ENCODE measurements around the gene AKAP6.
"Not testable (repeated sequence)": the region's sequence is repeated elsewhere in the genome, so short reads cannot be mapped to it uniquely, and the experiment has no call there.

AKAP6 gene

DNA sequence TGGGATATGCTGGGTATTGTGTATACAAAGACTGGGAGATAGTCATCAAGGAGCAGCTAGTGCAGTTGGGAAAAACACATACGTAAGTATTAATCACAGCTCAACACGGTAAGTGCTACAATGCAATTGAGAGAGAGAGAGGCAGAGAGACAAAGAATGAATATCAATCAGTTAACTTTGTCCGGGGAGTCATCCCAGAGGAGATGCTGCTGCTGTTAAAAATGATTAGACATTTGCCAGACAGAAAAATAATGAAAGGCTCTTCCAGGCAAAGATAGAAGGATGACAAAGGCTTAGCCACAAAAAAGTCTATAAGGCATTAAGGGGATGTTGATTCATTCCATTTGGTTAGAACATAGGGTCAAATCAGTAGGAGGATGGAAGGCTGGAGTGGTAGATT, 45.1 kb downstream of the AKAP6 start:
- no peak for DNase-seq

GRCh38 chr14:32375663-32376062, 46.6 kb downstream of the AKAP6 start:
- DNase-seq = no peak

DNA sequence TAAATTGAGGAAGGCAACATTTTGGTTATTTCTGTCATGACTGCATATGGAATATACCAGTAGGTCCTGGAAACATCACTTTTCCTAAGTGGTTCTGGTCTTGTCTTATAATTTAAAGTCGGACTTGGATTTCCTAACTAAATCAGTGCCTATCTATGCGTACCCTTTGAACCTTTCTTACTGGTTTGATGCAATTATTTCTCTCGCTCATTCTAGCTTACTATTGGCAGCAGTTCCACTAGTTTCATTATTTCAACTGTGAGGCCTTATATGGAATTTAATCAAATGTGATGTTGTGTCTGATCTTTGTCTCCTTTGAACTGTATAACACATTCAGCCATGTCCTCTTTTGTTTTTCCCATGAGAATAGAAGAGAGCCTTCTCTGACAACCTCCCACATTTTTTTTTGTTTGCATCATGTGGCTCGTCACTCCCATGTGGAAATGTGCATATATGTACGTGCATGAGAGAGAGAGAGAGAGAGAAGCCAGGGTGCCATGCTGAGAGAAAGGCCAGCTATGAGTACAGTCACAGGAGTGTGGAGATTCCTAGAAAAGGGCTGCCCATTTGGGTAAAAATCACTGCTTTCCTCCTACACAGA, 48.0 kb downstream of the AKAP6 start:
- no peak for DNase-seq

- no peak for DNase-seq
Measured at GRCh38 chr14:32378284-32378683, 49.2 kb downstream of the AKAP6 start.

- no peak for DNase-seq
Measured at GRCh38 chr14:32379447-32379846, 50.3 kb downstream of the AKAP6 start.

DNA sequence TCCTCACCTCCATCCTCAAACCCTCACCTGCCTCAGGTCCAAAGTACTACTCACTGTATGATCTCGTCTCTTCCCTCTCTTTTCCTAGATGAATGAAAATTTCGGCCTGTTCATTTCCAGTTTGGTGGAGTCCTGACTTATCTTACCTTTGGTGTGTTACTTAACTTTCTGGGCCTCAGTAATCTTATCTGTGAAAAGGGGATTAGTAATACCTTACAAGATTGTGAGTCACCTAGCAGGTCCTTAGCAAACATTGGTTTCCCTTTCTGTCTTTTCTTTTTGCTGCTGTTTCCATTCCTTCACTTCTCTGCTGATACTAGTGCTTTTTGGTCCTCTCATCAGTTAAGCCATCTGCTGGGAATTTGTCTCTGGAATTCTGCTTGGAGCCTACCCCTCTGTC, 52.8 kb downstream of the AKAP6 start:
- no peak for DNase-seq

- DNase-seq = no peak
Measured at GRCh38 chr14:32382704-32383103, 53.6 kb downstream of the AKAP6 start.

DNA sequence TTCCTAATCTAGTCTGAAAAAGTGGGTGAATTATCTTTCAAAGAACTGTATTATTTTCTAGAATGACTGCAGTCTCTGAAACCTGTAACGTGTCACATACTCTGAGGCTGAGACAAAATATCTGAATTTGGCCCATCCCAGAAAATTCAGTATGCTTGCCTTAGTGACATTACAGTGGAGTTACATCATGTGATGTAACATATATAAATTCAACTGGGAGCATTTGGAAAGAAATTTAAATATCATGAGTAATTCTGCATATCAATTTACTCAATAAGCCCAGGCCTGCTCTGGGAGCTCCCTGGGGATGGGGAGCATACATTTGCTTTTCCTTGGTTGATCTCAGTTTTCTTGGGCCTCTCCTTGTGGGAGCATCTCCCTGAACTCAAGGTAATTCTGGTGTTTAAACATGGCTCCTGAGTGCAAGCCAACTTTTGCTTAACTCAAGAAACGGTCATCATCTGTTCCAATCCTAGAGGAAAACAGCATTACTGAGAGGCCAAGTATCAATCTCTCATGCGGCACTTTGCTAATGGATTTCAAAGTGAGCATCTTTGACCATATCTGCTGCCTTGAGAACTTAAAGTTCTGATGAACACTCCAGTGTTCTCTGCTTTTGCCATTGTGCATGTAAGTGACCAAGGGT, 54.4 kb downstream of the AKAP6 start:
- no peak for DNase-seq

GRCh38 chr14:32384464-32384863, 55.4 kb downstream of the AKAP6 start:
- no peak for DNase-seq

- DNase-seq = not testable (repeated sequence)
Measured at GRCh38 chr14:32387295-32387694, 58.2 kb downstream of the AKAP6 start.

GRCh38 chr14:32393119-32393518, 64.0 kb downstream of the AKAP6 start:
- DNase-seq = no peak

- no peak for DNase-seq
Measured at GRCh38 chr14:32394038-32394437, 64.9 kb downstream of the AKAP6 start.

- DNase-seq = no peak
Measured at GRCh38 chr14:32396885-32397284, 67.8 kb downstream of the AKAP6 start.

DNA sequence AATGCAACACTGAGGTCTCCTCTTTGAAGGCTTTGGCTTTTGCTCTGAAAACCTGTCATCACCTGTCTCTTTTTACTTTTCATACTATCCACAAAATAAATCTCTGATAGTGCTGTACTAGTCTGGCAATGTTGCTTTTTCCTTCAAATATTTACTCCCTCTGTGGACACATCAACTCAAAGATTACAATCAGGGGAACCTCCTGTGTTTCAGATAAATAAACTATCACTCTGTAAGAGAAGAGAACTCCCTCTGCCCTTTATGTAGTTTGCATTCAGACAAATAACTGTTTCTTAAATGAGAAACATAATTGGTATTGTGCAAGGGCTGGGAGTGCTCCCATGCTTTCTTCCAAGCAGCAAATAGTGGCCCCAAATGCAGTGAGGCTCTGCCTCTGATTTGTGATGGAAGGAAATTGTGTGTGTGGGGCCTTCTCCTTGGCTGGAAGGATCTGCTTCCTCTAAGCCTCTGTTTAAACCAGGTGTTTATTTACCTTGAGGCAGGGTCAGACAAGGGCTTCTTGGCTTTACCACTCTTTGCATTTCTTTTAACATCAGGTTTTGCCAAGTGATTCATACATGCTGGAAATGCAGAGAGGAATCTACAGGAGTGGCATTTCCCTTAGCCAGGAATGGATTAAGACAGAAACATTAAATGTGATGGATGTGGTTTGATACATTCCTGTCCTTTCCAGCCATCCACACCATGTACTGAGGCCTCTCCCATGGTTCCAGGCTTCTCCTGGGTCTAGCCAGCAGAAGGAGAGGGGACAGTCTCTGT, 69.0 kb downstream of the AKAP6 start:
- DNase-seq = no peak

- no peak for DNase-seq
Measured at GRCh38 chr14:32399920-32400319, 70.8 kb downstream of the AKAP6 start.

GRCh38 chr14:32400480-32400879, 71.4 kb downstream of the AKAP6 start:
- DNase-seq = no peak

DNA sequence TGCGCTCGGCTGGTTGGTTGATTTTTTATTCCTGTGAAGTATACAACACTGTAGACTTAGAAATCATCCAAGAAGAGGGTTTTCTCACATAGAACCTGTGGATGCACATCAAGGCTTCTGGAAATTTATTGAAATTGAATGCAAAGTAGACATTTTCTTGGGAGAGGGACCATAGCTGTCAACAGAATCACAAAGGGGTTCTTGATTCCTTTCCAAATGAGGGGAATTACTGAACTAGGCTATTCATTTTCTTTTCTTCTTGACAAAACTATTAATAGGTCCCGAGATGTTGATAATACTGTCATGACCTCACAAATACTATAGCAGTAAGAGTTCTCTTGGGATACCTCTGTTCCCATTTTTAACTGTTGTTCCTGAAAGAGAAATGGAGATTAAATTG, 73.9 kb downstream of the AKAP6 start:
- no peak for DNase-seq

GRCh38 chr14:32403688-32404087, 74.6 kb downstream of the AKAP6 start:
- no peak for DNase-seq

DNA sequence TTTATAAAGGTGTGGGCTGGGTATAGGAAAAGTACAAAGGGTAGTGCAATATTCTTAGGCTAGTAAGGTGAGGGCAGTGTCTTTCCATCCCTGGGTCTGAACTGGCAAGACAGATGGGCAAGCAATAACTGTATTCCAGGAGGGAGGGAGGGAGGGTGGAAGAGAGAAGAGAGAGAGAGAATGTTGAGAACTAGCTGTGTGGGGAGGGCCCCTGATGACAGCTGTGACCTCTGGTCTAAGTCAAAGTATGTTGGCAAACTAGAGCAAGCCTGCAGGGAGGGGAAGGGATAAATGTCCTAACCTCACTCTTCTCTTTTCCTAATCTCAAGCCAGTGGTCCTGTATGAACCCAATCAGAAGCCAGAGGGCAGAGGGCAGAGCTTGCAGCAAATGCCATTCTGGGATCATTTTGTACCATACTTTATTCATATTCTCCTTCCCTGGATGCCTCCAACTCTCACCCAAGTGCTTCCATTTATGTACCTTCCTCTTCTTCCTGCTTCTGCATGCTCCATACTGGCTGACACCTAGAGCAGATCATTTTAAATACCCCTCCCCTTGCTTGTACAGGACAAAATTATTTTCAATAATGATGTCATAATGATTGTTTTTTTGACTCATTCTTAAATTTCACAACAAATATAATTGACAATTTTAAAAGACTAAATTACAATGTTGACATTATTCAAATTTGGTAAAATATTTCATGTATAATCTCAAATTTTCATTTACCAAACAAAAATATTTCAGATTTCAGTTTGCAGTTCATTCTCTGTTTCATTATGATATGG, 75.9 kb downstream of the AKAP6 start:
- DNase-seq = no peak

GRCh38 chr14:32405856-32406255, 76.8 kb downstream of the AKAP6 start:
- DNase-seq = no peak

DNA sequence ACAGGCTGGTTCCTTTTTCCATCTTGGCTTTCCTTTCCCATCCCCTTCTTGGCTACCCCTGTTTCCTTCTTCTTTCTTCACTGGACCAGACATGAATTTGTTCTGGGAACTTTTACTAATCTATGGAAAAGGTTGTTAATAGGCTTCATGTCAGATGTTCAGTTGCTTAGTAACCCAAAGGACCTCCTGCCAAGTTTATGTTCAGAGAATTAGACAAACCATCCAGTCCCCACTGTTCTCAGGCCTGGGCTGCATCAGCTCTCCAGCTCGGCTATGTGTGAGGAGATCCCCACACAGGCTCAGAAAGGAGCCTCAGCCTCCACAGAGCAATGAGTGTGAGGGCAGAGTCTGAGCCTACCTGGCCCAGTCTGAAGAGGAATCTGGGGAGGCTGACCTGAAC, 78.0 kb downstream of the AKAP6 start:
- no peak for DNase-seq

DNA sequence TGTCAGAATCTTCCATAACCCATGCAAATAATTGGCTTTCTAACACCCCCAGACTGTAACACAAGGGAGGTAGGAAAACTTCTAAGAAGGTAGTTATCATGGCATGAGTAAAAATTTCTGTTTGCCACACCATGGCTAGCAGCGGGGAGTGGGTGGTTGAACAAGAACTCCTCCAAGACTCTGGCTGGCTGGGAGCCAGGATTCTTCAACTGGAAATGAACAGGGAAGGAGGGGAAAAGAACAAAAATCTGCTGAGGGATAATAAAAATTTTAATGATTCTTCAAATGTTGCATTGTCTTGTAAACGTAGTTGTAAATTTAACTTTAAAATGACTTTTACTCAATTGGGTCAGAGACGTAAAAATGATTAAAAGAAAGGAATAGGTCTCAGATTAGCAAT, 78.9 kb downstream of the AKAP6 start:
- DNase-seq = no peak

DNA sequence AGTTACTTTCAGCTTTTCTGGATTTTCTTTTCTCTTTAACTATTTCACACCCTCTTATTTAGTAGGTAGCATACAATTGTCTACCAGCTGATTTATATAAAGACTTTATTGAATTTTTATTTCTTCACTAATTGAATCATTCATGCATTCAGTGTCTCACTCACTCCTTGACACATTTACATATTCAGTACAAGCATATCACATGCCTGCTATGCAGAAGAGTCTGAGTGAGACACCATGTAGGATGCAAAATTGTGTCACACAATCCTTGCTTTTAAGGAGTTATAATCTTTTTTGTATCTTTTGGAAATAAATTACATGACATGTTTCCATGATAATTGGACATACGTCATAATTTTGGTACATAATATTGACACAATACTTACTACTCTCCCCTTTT, 83.0 kb downstream of the AKAP6 start:
- DNase-seq = no peak

GRCh38 chr14:32412532-32412931, 83.4 kb downstream of the AKAP6 start:
- DNase-seq = no peak

Data from activated naive CD4-positive, alpha-beta T cell treated with anti-CD3 and anti-CD28 coated beads, Interleukin-2, amount 50 U/mL, for 16 hours (primary cell).